ENCODE data around the gene FGF14. TPM values are rescaled to one million over a fixed set of nuclear protein-coding genes. Genes with fewer than 3 reads are reported as not detected.

FGF14 gene
- total and polyA plus RNA-seq, 2 donors (not counting 3 experiments of a cell fraction or from before 2014, with no cell fraction given), result not detected

GRCh38 chr13:102280366-102280765 is 121.5 kb downstream of the FGF14 start:
- TF ChIP-seq FOS (IDR thresholded peaks at IDR 0.05; ENCODE audit: borderline replicate concordance, insufficient read depth, low read length) (no peak), MAX (IDR thresholded peaks at IDR 0.05; ENCODE audit: insufficient read depth, insufficient read length) (no peak), GATA2 (IDR thresholded peaks at IDR 0.05; ENCODE audit: insufficient read depth, insufficient read length, low read depth, low read length) (no peak), EZH2 (IDR thresholded peaks at IDR 0.05; ENCODE audit: borderline replicate concordance, low read depth, low read length, severe bottlenecking) (no peak), CTCF (IDR thresholded peaks at IDR 0.05; ENCODE audit: extremely low read depth in 1 of 2, insufficient read depth in 1 of 2, low read depth in 1 of 2, low read length in 2 of 2) (no peak), MYC (IDR thresholded peaks at IDR 0.05; ENCODE audit: low read depth, low read length) (no peak), JUN (IDR thresholded peaks at IDR 0.05; ENCODE audit: borderline replicate concordance, insufficient read depth, insufficient read length, low read depth) (no peak), POLR2AphosphoS5 (IDR thresholded peaks at IDR 0.05; ENCODE audit: insufficient read depth, low read depth, low read length) (no peak), POLR2A (IDR thresholded peaks at IDR 0.05; ENCODE audit: low read depth, low read length) (no peak)
- H3K27me3 ChIP-seq (ENCODE audit: control insufficient read depth in 2 of 2, insufficient read depth in 2 of 2, low read length in 2 of 2), result no peaks in the 10 kb centered on the region
- no peak for DNase-seq (ENCODE audit: low read depth, low spot score)
- intact Hi-C loops (cut with micrococcal nuclease) (no loop called here), dilution Hi-C loops (cut with MboI; ENCODE audit: extremely low pct_ligation_motif_present, low sequenced_read_pairs) (no loop called here)
- H3K27ac ChIP-seq (ENCODE audit: insufficient read depth, low read depth, low read length), result no peak overlapping the region
- no peaks in the 10 kb centered on the region for H3K79me2 ChIP-seq (ENCODE audit: control insufficient read depth, insufficient read depth, low read length)
- H3K36me3 ChIP-seq (ENCODE audit: control insufficient read depth in 2 of 2, extremely low read depth in 1 of 2, insufficient read depth in 2 of 2, low read length in 2 of 2), result no peaks in the 10 kb centered on the region
- ChIA-PET POLR2A (no interaction called here), CTCF (no interaction called here)
- BruUV-seq (replicated peaks), result no TSS peak
- no peaks in the 10 kb centered on the region for H3K9me3 ChIP-seq (replicated peaks; ENCODE audit: control insufficient read depth, insufficient read depth, low read length)
- no peak overlapping the region for H3K4me2 ChIP-seq (ENCODE audit: insufficient read depth, low read length)
- H3K9me1 ChIP-seq (replicated peaks; ENCODE audit: control insufficient read depth, extremely low read depth, insufficient read depth, low read length), result no peaks in the 10 kb centered on the region
- H3K4me1 ChIP-seq (ENCODE audit: control insufficient read depth, extremely low read depth, insufficient read depth, low read length), result no peaks in the 10 kb centered on the region
- H4K20me1 ChIP-seq (replicated peaks; ENCODE audit: control insufficient read depth, extremely low read depth, insufficient read depth, low read length), result no peaks in the 10 kb centered on the region
- H3K9ac ChIP-seq (replicated peaks; ENCODE audit: extremely low read depth, insufficient read depth, low read length), result no peak overlapping the region
- H3K4me3 ChIP-seq (replicated peaks in 1 of 3; ENCODE audit: insufficient read depth in 1 of 3, low read depth in 1 of 3, low read length in 3 of 3), result no peak overlapping the region
- no peak overlapping the region for H2AFZ ChIP-seq (ENCODE audit: low read depth, low read length)
- FAIRE-seq, result no peak
